Stimulated activated CD4-positive, alpha-beta T cell treated with anti-CD3 and anti-CD28 coated beads, TNF-alpha, amount 100 ng/mL, for 24 hours (primary cell): ENCODE data around the gene AHCYL1.
"Not testable (repeated sequence)": the region's sequence is repeated elsewhere in the genome, so short reads cannot be mapped to it uniquely, and the experiment has no call there.

ENCODE experiments used
- DNase-seq, 3 experiments: peaks; one replicate each; pipeline ENCODE4 v3.0.0-alpha.2; 2020; ENCODE audit warnings: low read depth in 3 of 3

AHCYL1 gene

GRCh38 chr1:109997867-109998229, 13.3 kb downstream of the AHCYL1 start:
- DNase-seq = no peak

DNA sequence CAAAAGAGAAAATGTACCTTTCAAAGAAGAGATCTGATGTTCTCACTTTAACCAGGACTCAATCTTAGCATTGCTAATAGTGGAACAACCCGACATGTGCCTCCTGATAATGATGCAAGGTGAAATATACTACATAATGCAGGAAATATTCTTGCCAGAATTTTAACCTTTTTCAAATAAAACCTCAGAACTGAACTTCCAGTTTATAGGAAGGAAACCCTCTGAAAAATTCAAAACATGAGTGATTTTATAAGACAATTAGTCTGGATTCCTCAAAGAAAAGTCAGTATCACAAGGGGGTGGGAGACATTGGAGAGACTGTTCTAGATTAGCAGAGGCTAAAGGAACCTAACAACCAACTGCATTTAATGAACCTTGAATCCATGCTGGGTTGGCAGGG, 18.1 kb downstream of the AHCYL1 start:
- DNase-seq = no peak

DNA sequence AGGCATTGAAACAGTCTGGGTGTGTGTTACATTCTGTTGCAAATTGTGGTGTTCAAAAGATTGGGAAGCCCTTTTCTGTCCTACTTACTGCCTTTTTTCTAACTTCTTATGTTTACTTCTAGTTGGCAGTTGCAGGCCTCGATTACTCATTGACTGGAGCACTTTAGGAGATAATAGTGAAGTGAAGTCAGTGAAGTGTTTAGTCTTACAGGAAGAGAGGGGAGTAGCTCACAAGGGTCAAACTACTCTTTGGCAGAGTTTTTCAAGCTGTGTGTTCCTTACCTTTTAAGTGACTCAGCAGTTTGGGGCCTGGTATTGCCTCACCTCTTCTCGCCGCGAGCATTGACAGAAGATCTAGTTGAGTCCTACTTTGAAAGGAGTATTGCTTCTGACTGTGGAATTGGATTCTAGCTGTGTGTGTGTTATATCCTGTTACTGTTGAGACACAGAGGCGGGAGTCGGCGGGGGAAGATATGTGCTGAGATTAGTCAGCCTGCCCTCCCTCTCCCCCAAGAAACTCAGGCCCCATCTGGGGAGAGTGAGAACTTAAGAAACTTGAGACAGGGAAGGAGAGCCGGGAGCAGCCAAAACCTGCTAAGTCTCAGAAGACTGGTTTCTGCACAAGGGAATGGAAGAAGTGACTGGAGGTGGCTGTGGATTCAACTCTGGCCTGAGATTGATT, 19.3 kb downstream of the AHCYL1 start:
- peak in 2 of 3 experiments; percentile 18 to 45 for DNase-seq

DNA sequence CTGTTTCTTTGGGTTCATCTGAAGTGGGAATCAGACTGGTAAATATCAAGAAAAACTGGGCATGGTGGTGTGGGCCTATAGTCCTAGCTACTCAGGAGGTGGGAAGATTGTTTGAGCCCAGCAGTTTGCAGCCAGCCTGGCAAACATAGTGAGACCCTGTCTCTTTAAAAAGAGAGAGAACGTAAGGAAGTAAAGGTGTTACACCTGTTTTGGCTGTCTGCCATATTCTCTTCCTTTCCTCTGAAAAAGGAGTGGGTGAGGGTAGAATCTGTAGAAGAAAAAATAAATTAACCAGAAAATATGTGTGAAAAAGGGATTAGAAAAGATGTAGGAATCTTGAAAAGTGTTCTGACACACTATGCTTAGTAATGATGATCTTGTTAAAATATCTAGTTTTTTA, 20.0 kb downstream of the AHCYL1 start:
- DNase-seq = no peak

- DNase-seq = no peak
Measured at GRCh38 chr1:110005971-110006370, 21.4 kb downstream of the AHCYL1 start.

GRCh38 chr1:110006516-110006915, 22.0 kb downstream of the AHCYL1 start:
- DNase-seq = no peak

- no peak for DNase-seq
Measured at GRCh38 chr1:110007046-110007830, 22.7 kb downstream of the AHCYL1 start.

- DNase-seq = no peak
Measured at GRCh38 chr1:110008971-110009565, 24.5 kb downstream of the AHCYL1 start.

- no peak for DNase-seq
Measured at GRCh38 chr1:110011527-110012041, 27.0 kb downstream of the AHCYL1 start.

- DNase-seq = no peak
Measured at GRCh38 chr1:110012100-110012780, 27.7 kb downstream of the AHCYL1 start.

GRCh38 chr1:110017792-110018191, 33.2 kb downstream of the AHCYL1 start:
- no peak for DNase-seq

DNA sequence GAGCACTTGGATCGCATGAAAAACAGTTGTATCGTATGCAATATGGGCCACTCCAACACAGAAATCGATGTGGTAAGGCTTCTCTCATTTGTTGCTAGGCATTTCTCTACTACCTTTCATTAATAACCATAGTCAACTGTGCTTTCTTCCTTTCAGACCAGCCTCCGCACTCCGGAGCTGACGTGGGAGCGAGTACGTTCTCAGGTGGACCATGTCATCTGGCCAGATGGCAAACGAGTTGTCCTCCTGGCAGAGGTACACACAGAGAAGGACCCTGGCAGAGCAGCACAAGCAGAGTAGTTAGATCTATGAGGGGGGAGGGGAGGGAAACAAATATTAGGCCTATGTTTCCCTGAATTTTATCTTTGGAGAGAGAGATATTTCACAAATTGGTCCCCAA, 33.8 kb downstream of the AHCYL1 start:
- DNase-seq = no peak

- no peak for DNase-seq
Measured at GRCh38 chr1:110019770-110020169, 35.2 kb downstream of the AHCYL1 start.

DNA sequence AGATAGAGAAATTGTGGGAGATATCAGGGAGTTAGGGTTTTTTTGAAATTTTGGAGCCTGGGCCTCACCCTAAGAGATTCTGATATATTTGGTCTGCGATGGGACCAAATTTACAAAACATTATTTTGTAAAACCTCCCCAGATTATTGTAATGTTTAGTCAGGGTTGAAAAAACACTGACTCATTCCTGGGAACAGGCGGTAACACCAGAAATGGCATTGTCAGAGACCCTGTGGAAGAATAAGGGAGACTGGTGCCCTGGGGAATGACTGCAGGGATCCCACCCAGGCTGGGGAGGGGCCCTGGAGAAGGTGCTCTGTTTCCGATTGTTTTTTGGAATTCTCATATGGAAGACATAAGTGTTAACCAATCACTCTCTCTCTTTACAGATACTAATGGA, 36.7 kb downstream of the AHCYL1 start:
- DNase-seq = no peak

- DNase-seq = no peak
Measured at GRCh38 chr1:110024613-110025012, 40.0 kb downstream of the AHCYL1 start.

DNA sequence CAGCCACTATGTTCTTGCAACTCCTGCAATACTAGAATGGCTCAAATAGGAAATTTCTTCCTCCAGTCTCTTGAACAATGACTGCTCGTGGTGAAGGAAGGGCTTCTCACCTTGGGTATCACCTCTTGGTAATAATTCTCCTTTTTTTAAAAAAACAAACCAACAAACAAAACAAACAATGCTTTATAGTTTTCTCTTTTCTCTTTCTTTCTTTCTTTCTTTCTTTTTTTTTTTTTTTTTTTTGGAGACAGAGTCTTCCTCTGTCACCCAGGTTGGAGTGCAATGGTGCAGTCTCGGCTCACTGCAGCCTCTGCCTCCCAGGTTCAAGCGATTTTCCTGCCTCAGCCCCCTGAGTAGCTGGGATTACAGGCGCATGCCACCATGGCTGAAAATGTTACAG, 46.1 kb downstream of the AHCYL1 start:
- not testable (repeated sequence) for DNase-seq

DNA sequence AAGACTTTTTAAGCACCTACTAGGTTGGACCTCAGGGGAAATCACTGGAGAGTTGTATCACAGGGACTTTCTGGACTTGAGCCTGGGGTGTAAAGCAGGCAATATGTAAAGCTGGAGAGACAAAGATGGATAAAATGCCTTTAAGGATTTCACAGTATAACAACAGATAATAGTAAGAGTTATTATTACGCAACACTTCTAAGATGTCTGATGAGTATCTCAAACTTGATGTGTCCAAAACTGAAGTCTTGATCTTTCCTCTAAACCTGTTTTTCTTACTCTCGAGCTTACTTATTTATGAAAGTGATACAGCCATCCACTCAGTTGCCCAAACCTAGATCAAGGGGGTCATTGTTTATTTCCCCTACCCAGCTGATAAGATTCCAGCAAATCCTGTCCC, 47.8 kb downstream of the AHCYL1 start:
- no peak for DNase-seq

GRCh38 chr1:110033421-110033820, 48.9 kb downstream of the AHCYL1 start:
- no peak for DNase-seq

DNA sequence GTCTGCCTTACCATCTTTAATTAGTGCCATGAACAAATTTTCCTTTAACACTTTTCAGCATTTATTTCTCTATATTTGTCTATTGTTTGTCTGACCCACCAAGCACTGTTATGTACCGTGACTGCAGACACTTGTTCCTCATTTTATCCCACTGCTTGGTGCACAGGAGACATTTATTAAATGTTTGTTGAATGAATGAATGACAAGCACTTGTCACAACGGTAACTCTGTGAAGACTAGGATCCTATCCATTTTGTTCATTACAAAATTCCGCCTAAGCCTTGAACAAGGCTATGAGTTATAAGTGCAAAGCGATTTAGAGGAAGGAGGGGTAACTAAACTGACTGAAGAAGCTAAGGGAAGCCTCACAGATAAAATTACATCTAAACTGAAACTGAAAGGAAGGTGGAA, 49.5 kb downstream of the AHCYL1 start:
- DNase-seq = no peak

DNA sequence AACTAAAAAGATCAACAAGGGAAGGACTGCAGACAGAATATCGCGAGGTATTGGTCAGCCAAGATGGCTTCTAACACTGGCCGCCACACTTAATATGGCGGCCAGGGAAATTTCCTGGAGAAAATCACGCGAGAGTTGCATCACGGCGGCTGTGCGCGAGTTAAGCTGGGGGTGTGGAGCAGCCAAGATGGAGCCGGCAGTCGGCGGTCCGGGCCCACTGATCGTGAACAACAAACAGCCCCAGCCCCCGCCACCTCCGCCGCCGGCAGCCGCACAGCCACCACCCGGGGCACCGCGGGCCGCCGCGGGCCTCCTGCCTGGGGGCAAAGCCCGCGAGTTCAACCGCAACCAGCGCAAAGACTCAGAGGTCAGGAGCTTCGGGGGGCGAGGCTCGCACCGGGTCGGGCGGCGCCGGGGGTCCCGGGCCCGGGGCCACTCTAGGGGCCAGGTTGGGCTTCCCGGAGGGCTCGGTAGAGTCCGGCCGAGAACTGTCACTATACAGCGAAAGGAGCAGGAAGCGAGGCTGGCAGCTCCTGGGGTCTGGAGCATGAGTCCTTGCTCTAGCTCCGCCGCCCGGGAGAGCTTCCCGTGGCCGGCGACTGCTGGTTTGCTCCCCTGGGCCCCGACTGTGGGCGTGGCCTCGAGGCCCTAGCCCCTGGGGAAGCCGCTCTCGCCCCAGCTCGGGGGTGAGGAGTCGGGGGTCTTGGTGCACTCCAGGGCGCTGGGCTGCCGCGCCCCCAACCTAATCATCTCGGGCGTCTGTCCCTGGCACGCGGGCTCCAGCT, 50.1 kb downstream of the AHCYL1 start, which contains the start of gene STRIP1:
Gene STRIP1 (plus strand): TSS at position 174 of the 785 bp plus-strand sequence. CDS start 14 bp downstream, at position 188.
- DNase-seq = peak; percentile 84 to 89 (median 84)

DNA sequence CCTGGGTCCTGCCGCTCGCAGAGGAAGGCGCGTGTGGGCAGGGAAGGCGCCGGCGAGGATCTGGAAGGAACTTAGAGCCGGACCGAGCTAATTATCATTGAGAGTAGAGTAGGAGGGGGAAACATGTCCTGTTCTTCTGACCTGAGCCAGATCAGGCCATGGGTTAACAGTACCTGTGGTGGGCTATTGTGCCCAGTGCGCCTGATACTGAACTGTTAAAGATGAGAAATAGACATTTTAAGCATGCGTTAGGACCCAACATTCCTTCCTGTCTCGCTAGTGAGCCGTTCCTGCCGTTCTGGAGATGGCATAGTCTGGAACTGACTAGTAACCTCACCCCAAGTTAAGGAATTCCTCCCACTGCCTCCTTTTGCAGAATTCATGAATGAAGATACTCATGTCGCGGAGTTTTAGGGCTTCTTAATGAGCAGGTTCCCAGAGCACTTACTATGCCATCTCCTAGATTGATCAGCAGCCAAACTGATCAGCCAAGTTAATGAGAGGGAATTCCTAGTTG, 50.7 kb downstream of the AHCYL1 start:
- no peak for DNase-seq
